Cardiac muscle cell (in vitro differentiated cells and primary cell): Measurements from ENCODE around the gene HOXD4. TPM values are rescaled to one million over a fixed set of nuclear protein-coding genes. Genes with fewer than 3 reads are reported as not detected.
A peak's percentile ranks its signal among the peaks of the same experiment; 100 is the strongest.

Experiments
- DNase-seq, 2 donors: peaks; one replicate each; pipeline versions ENCODE4 v3.0.0 to v3.0.0-alpha.2; 2010 to 2017; ENCODE audit warnings: low read depth in 1 of 2, low spot score in 1 of 2
- H3K27ac ChIP-seq: fragments of 200-600 bp; sonication (generic); 2 replicates; pipeline ENCODE4 v1.5.1; 2016
- H3K27me3 ChIP-seq: fragments of 200-600 bp; sonication (generic); 2 replicates; pipeline ENCODE4 v1.6.0; 2016; ENCODE audit warnings: control low read depth
- H3K36me3 ChIP-seq: fragments of 200-600 bp; sonication (generic); 2 replicates; pipeline ENCODE4 v1.5.1; 2016; ENCODE audit warnings: control low read depth
- H3K4me1 ChIP-seq: fragments of 200-600 bp; sonication (generic); 2 replicates; pipeline ENCODE4 v1.8.1; 2017; ENCODE audit warnings: low read depth, mild to moderate bottlenecking, mixed run types
- H3K4me3 ChIP-seq: fragments of 200-600 bp; sonication (generic); 2 replicates; pipeline ENCODE4 v1.5.1; 2016; ENCODE audit warnings: mild to moderate bottlenecking
- H3K9me3 ChIP-seq: fragments of 200-600 bp; sonication (generic); 2 replicates; pipeline ENCODE4 v1.5.1; 2017; ENCODE audit warnings: low read depth, mild to moderate bottlenecking, control low read depth
- CTCF ChIP-seq: IDR thresholded peaks from 2 replicates; pipeline ENCODE4 v1.5.1; 2012; ENCODE audit warnings: low read depth, mild to moderate bottlenecking, low read length
- polyA plus RNA-seq: library from polyadenylated mRNA; unstranded; fragments of >200 nt; fragmentation: Nextera tagmentation; extraction: Ambion mirVana; gene quantifications from 2 replicates; pipeline ENCODE4 v1.2.1, GENCODE V29; 2016
- total RNA-seq: library from RNA; depleted of rRNA; stranded (reverse); fragments of >200 nt; gene quantifications from 2 replicates; pipeline ENCODE4 v1.2.3, GENCODE V29; 2016

Gene HOXD4
- total and polyA plus RNA-seq, 2 experiments from 2014 or later = not detected

GRCh38 chr2:176161825-176162626 lies 10.7 kb downstream of the HOXD4 start:
- H3K36me3 ChIP-seq = no peaks in the 10 kb centered on the region
- no peaks in the 10 kb centered on the region for H3K9me3 ChIP-seq
- TF ChIP-seq CTCF = no peak
- H3K27me3 ChIP-seq = peaks cover 100% of the 10 kb centered on the region
- DNase-seq = peak in 1 of 2 donors; percentile 25
- H3K27ac ChIP-seq = no peak overlapping the region
- H3K4me3 ChIP-seq = no peak overlapping the region
- H3K4me1 ChIP-seq = peaks cover 10% of the 10 kb centered on the region

- TF ChIP-seq CTCF = no peak
- peaks cover under 1% of the 10 kb centered on the region for H3K4me1 ChIP-seq
- H3K27me3 ChIP-seq = peaks cover 100% of the 10 kb centered on the region
- no peak overlapping the region for H3K27ac ChIP-seq
- DNase-seq = no peak
- H3K9me3 ChIP-seq = no peaks in the 10 kb centered on the region
- no peaks in the 10 kb centered on the region for H3K36me3 ChIP-seq
- no peak overlapping the region for H3K4me3 ChIP-seq
Measured at GRCh38 chr2:176162911-176163671, 11.7 kb downstream of the HOXD4 start.

- Histone ChIP-seq H3K4me3 (no peak overlapping the region), H3K36me3 (no peaks in the 10 kb centered on the region), H3K4me1 (no peaks in the 10 kb centered on the region), H3K9me3 (no peaks in the 10 kb centered on the region), H3K27ac (no peak overlapping the region), H3K27me3 (peaks cover 100% of the 10 kb centered on the region)
- TF ChIP-seq CTCF = no peak
- DNase-seq = no peak
Measured at GRCh38 chr2:176163672-176164056, 12.3 kb downstream of the HOXD4 start.

GRCh38 chr2:176164201-176164600 lies 12.9 kb downstream of the HOXD4 start:
- peaks cover 100% of the 10 kb centered on the region for H3K27me3 ChIP-seq

More at GRCh38 chr2:176164201-176164600, 12.9 kb downstream of the HOXD4 start:
- DNase-seq = no peak
- no peaks in the 10 kb centered on the region for H3K36me3 ChIP-seq
- no peaks in the 10 kb centered on the region for H3K4me1 ChIP-seq
- H3K9me3 ChIP-seq = no peaks in the 10 kb centered on the region
- H3K4me3 ChIP-seq = no peak overlapping the region
- H3K27ac ChIP-seq = no peak overlapping the region
- no peak for TF ChIP-seq CTCF
